ENCODE measurements around the gene SLAIN1.

Gene SLAIN1

GRCh38 chr13:77733674-77734073 lies 36.2 kb downstream of the SLAIN1 start:
- no peak for DNase-seq (ENCODE audit: low spot score)
- CTCF ChIA-PET = interaction anchor here (0.5 to 0.7 kb wide), 2 partner anchors 20 to 1452 kb away, joined by 3 to 4 read pairs; no protein-coding TSS in a partner anchor
- no peak overlapping the region for H3K27ac ChIP-seq
- POLR2A ChIA-PET (ENCODE audit: low non-redundant PET) = no interaction called here
- TF ChIP-seq CTCF (conservative IDR thresholded peaks at IDR 0.05; ENCODE audit: low read depth) = no peak

GRCh38 chr13:77737583-77738200 lies 40.2 kb downstream of the SLAIN1 start:
- TF ChIP-seq CTCF (conservative IDR thresholded peaks at IDR 0.05; ENCODE audit: low read depth) = no peak
- no peak for DNase-seq (ENCODE audit: low spot score)
- POLR2A ChIA-PET (ENCODE audit: low non-redundant PET) = no interaction called here
- no peak overlapping the region for H3K27ac ChIP-seq
- CTCF ChIA-PET = no interaction called here

- ChIA-PET CTCF (interaction anchor here (0.6 kb wide), 2 partner anchors 111 to 381 kb away, joined by 3 to 4 read pairs; no protein-coding TSS in a partner anchor), POLR2A (ENCODE audit: low non-redundant PET) (no interaction called here)
- no peak for TF ChIP-seq CTCF (conservative IDR thresholded peaks at IDR 0.05; ENCODE audit: low read depth)
- DNase-seq (ENCODE audit: low spot score) = no peak
- H3K27ac ChIP-seq = no peak overlapping the region
Observed at GRCh38 chr13:77740097-77740735, 42.7 kb downstream of the SLAIN1 start.

- POLR2A ChIA-PET (ENCODE audit: low non-redundant PET) = no interaction called here
- DNase-seq (ENCODE audit: low spot score) = no peak
- H3K27ac ChIP-seq = no peak overlapping the region
- no peak for TF ChIP-seq CTCF (conservative IDR thresholded peaks at IDR 0.05; ENCODE audit: low read depth)
- CTCF ChIA-PET = interaction anchor here (0.6 to 0.7 kb wide), 4 partner anchors 44 to 380 kb away, joined by 3 to 4 read pairs (median 3); no protein-coding TSS in a partner anchor
Observed at GRCh38 chr13:77740931-77741596, 43.6 kb downstream of the SLAIN1 start.

GRCh38 chr13:77741597-77741972 lies 44.1 kb downstream of the SLAIN1 start:
- no peak for DNase-seq (ENCODE audit: low spot score)
- no peak overlapping the region for H3K27ac ChIP-seq
- ChIA-PET CTCF (interaction anchor here (0.6 to 0.7 kb wide), 4 partner anchors 44 to 370 kb away, joined by 3 read pairs; no protein-coding TSS in a partner anchor), POLR2A (ENCODE audit: low non-redundant PET) (no interaction called here)
- TF ChIP-seq CTCF (conservative IDR thresholded peaks at IDR 0.05; ENCODE audit: low read depth) = no peak

GRCh38 chr13:77742801-77743200 lies 45.3 kb downstream of the SLAIN1 start:
- DNase-seq (ENCODE audit: low spot score) = no peak
- CTCF ChIA-PET = no interaction called here
- TF ChIP-seq CTCF (conservative IDR thresholded peaks at IDR 0.05; ENCODE audit: low read depth) = no peak
- POLR2A ChIA-PET (ENCODE audit: low non-redundant PET) = no interaction called here
- H3K27ac ChIP-seq = no peak overlapping the region

Measured in RWPE1 (cell line).